Right atrium auricular region (tissue), 2 donors: ENCODE measurements around the gene GZMM. TPM values are rescaled to one million over a fixed set of nuclear protein-coding genes. Genes with fewer than 3 reads are reported as not detected.

Experiments
- DNase-seq: peaks from one replicate; pipeline ENCODE4 v3.0.0-alpha.2; 2019; ENCODE audit warnings: low spot score
- H3K27ac ChIP-seq, 2 donors: fragments of 200-600 bp; sonication (generic); 1 replicate in 1 of 2; 2 replicates in 1 of 2; pipeline ENCODE4 v1.5.1; 2016 to 2019
- H3K27me3 ChIP-seq, 2 donors: fragments of 200-600 bp; sonication (generic); one replicate each; pipeline versions ENCODE4 v1.5.1 to v1.6.0; 2017 to 2019
- H3K36me3 ChIP-seq: fragments of 200-600 bp; sonication (generic); one replicate; pipeline ENCODE4 v1.5.1; 2016
- H3K4me1 ChIP-seq, 2 donors: fragments of 200-600 bp; sonication (generic); one replicate each; pipeline versions ENCODE4 v1.5.1 to v1.6.0; 2017 to 2019
- H3K4me3 ChIP-seq, 2 donors: fragments of 200-600 bp; sonication (generic); 1 replicate in 1 of 2; 2 replicates in 1 of 2; pipeline ENCODE4 v1.5.1; 2017 to 2019; ENCODE audit warnings: mild to moderate bottlenecking in 1 of 2, moderate library complexity in 1 of 2
- H3K9me3 ChIP-seq, 2 donors: fragments of 200-600 bp; sonication (generic); one replicate each; pipeline ENCODE4 v1.5.1; 2019
- CTCF ChIP-seq, 2 donors: fragments of 200-600 bp; sonication (generic); IDR thresholded peaks; one replicate each; pipeline ENCODE4 v1.5.1; 2019; ENCODE audit warnings: antibody characterized with exemption in 2 of 2
- total RNA-seq, 2 donors: library from RNA; depleted of rRNA; stranded (reverse); fragments of >200 nt; gene quantifications; one replicate each; pipeline ENCODE4 v1.1.0, GENCODE V29; 2016

The GZMM gene
- total RNA-seq, 2 donors from 2014 or later, result 0.79 TPM; not detected in 1

DNA sequence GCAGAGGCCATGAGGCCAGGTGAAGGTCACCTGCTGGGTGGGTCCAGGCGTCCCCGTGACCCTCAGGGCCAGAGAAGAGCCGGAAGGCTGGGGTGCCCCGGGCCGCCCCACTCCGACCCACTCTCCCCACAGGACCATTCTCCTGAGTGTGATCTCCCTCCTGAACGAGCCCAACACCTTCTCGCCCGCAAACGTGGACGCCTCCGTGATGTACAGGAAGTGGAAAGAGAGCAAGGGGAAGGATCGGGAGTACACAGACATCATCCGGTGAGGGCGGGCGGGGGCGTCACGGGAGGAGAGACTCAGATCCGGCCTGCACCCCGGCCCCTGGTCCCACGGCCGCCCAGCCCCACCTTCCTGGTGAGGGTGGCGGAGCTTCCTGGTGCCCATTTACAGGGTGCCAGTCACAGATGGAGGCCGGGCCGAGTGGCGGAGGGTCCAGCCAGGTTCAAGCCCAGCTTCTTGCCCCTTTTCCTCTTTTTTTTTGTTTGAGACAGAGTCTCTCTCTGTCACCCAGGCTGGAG is 6.9 kb upstream of the GZMM start:
- Histone ChIP-seq H3K36me3 (peaks cover 56% of the 10 kb centered on the region), H3K4me3 (no peak overlapping the region), H3K4me1 (peaks cover 0 to 28% of the 10 kb centered on the region in 2 donors), H3K9me3 (no peaks in the 10 kb centered on the region), H3K27me3 (no peaks in the 10 kb centered on the region), H3K27ac (no peak overlapping the region)
- TF ChIP-seq CTCF (IDR thresholded peaks at IDR 0.05), result no peak
- DNase-seq, result no peak

GRCh38 chr19:538641-539428 is 5.0 kb upstream of the GZMM start:
- H3K36me3 ChIP-seq, result peaks cover 69% of the 10 kb centered on the region
- H3K9me3 ChIP-seq, result no peaks in the 10 kb centered on the region
- no peaks in the 10 kb centered on the region for H3K27me3 ChIP-seq
- H3K27ac ChIP-seq, result no peak overlapping the region
- no peak for TF ChIP-seq CTCF (IDR thresholded peaks at IDR 0.05)
- no peak for DNase-seq
- H3K4me3 ChIP-seq, result no peak overlapping the region
- peaks cover 0 to 17% of the 10 kb centered on the region in 2 donors for H3K4me1 ChIP-seq

DNA sequence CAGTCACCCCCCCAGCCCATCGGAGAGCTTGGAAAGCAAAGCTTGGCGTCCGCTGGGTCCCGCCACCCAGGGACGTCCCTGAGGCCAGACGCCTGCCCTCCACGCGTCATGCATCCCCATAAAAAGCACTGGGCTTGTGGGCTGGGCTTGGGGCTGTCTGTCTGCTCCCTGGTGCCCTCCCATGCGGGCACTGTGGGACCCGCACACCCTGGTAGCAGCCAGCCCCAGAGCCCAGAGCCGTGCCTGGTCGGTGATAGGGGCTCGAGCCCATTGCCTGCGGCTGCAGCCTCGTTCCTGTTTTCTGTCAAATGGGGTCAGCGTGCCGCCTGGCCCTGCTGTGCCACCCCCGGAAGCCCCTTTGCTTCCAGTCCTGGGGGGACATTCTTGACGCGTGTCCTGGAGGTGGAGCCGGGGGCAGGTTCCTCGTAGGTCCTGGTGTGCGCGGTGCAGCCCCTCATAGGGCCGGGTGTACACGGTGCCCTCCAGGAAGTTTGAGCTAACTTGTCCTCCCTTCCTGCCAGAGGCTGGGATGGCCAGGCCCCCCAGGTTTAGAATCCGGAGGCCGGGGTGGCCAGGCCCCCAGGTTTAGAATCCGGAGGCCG is 4.3 kb upstream of the GZMM start:
- Histone ChIP-seq H3K27ac (no peak overlapping the region), H3K4me1 (peaks cover 0 to 12% of the 10 kb centered on the region in 2 donors), H3K27me3 (no peaks in the 10 kb centered on the region), H3K4me3 (no peak overlapping the region), H3K9me3 (no peaks in the 10 kb centered on the region), H3K36me3 (peaks cover 69% of the 10 kb centered on the region)
- DNase-seq, result no peak
- TF ChIP-seq CTCF (IDR thresholded peaks at IDR 0.05), result no peak

DNA sequence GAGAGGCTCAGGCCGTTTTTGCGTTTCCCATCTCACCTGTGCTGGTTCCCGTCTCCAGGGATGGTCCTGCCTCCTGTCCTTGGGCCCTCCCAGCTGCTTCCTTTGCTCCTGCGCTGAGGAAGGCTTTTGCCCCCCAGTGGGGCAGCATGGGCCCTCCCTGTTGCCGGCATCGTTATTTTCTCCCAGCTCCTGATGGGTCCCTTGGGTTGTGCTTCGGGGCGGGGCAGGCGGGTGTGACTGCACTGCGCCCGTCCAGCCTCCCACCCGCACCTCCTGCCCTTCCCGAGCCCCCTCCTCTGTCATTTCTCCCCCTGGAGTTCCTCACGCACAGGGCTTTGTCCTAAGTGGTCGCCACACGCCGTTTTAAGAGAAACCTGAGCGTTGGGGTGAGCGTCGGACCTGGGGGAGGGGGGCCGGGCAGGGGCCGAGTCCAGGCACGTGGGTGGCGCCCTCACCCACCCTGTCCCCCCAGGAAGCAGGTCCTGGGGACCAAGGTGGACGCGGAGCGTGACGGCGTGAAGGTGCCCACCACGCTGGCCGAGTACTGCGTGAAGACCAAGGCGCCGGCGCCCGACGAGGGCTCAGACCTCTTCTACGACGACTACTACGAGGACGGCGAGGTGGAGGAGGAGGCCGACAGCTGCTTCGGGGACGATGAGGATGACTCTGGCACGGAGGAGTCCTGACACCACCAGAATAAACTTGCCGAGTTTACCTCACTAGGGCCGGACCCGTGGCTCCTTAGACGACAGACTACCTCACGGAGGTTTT is 2.8 kb upstream of the GZMM start:
- no peaks in the 10 kb centered on the region for H3K9me3 ChIP-seq
- no peak for DNase-seq
- H3K27me3 ChIP-seq, result no peaks in the 10 kb centered on the region
- H3K4me1 ChIP-seq, result no peaks in the 10 kb centered on the region
- H3K36me3 ChIP-seq, result peaks cover 61% of the 10 kb centered on the region
- no peak for TF ChIP-seq CTCF (IDR thresholded peaks at IDR 0.05)
- no peak overlapping the region for H3K27ac ChIP-seq
- no peak overlapping the region for H3K4me3 ChIP-seq

GRCh38 chr19:541699-542098 is 2.2 kb upstream of the GZMM start:
- Histone ChIP-seq H3K27ac (no peak overlapping the region), H3K9me3 (no peaks in the 10 kb centered on the region), H3K27me3 (no peaks in the 10 kb centered on the region), H3K4me1 (no peaks in the 10 kb centered on the region), H3K4me3 (no peak overlapping the region), H3K36me3 (peaks cover 54% of the 10 kb centered on the region)
- TF ChIP-seq CTCF (IDR thresholded peaks at IDR 0.05), result no peak
- DNase-seq, result no peak
